H9 (cell line): ENCODE data around the gene HSPA9. TPM values are rescaled to one million over a fixed set of nuclear protein-coding genes. Genes with fewer than 3 reads are reported as not detected.
A peak's percentile ranks its signal among the peaks of the same experiment; 100 is the strongest.

ENCODE experiments used
- DNase-seq: peaks from one replicate; pipeline ENCODE4 v3.0.0-alpha.2; 2017
- H2AFZ ChIP-seq: one replicate; pipeline ENCODE4 v1.6.1; 2013; ENCODE audit warnings: mild to moderate bottlenecking, low read length, control low read depth, moderate library complexity
- H2AK5ac ChIP-seq: 2 replicates; pipeline ENCODE4 v1.6.1; 2013; ENCODE audit warnings: low read length, control low read depth, mixed read lengths; ENCODE audit not compliant: insufficient read length
- H2BK120ac ChIP-seq: one replicate; pipeline ENCODE4 v1.6.1; 2013; ENCODE audit warnings: low read depth, mild to moderate bottlenecking, low read length, control low read depth, inconsistent platforms; ENCODE audit not compliant: poor library complexity, severe bottlenecking
- H2BK12ac ChIP-seq: 2 replicates; pipeline ENCODE4 v1.6.1; 2013; ENCODE audit warnings: low read length, control low read depth, mixed read lengths, low read depth; ENCODE audit not compliant: insufficient read length
- H2BK15ac ChIP-seq: 2 replicates; pipeline ENCODE4 v1.6.1; 2013; ENCODE audit warnings: low read depth, low read length, control low read depth
- H2BK20ac ChIP-seq: one replicate; pipeline ENCODE4 v1.6.1; 2013; ENCODE audit warnings: low read depth, mild to moderate bottlenecking, low read length, control low read depth, inconsistent platforms; ENCODE audit not compliant: poor library complexity, severe bottlenecking
- H2BK5ac ChIP-seq: 2 replicates; pipeline ENCODE4 v1.6.1; 2013; ENCODE audit warnings: low read length, control low read depth, mixed read lengths; ENCODE audit not compliant: insufficient read length
- H3K14ac ChIP-seq: 2 replicates; pipeline ENCODE4 v1.6.1; 2013; ENCODE audit warnings: low read length, control low read depth; ENCODE audit not compliant: insufficient read depth
- H3K18ac ChIP-seq: 2 replicates; pipeline ENCODE4 v1.6.1; 2013; ENCODE audit warnings: low read depth, mild to moderate bottlenecking, mixed read lengths, low read length, control low read depth; ENCODE audit not compliant: insufficient read length
- H3K23ac ChIP-seq: 2 replicates; pipeline ENCODE4 v1.6.1; 2013; ENCODE audit warnings: low read length, control low read depth, mixed read lengths, low read depth; ENCODE audit not compliant: insufficient read length
- H3K23me2 ChIP-seq: 2 replicates; pipeline ENCODE4 v1.6.1; 2013; ENCODE audit warnings: low read depth, mild to moderate bottlenecking, mixed read lengths, low read length, control low read depth; ENCODE audit not compliant: insufficient read length, poor library complexity, severe bottlenecking
- H3K27ac ChIP-seq: 2 replicates; pipeline ENCODE4 v1.5.1; 2013; ENCODE audit warnings: low read length, control low read depth, mixed read lengths, low read depth; ENCODE audit not compliant: insufficient read length
- H3K27me3 ChIP-seq: 2 replicates; pipeline ENCODE4 v1.6.1; 2013; ENCODE audit warnings: low read length, control low read depth, inconsistent platforms; ENCODE audit not compliant: insufficient read depth
- H3K4ac ChIP-seq: 2 replicates; pipeline ENCODE4 v1.6.1; 2013; ENCODE audit warnings: low read depth, mild to moderate bottlenecking, control low read depth, inconsistent platforms, low read length, moderate library complexity
- H3K4me1 ChIP-seq: 2 replicates; pipeline ENCODE4 v1.6.1; 2013; ENCODE audit warnings: low read length, control low read depth, inconsistent platforms; ENCODE audit not compliant: insufficient read depth
- H3K4me2 ChIP-seq: 2 replicates; pipeline ENCODE4 v1.6.1; 2013; ENCODE audit warnings: low read length, control low read depth, mixed read lengths; ENCODE audit not compliant: insufficient read length, insufficient read depth
- H3K56ac ChIP-seq: 2 replicates; pipeline ENCODE4 v1.6.1; 2013; ENCODE audit warnings: low read depth, mild to moderate bottlenecking, mixed read lengths, low read length, control low read depth; ENCODE audit not compliant: insufficient read length
- H3K79me1 ChIP-seq: 2 replicates; pipeline ENCODE4 v1.6.1; 2013; ENCODE audit warnings: low read depth, mild to moderate bottlenecking, moderate library complexity, low read length, control low read depth, inconsistent platforms; ENCODE audit not compliant: insufficient read depth, poor library complexity, severe bottlenecking
- H3K79me2 ChIP-seq: 2 replicates; pipeline ENCODE4 v1.6.1; 2013; ENCODE audit warnings: low read length, control low read depth, inconsistent platforms; ENCODE audit not compliant: insufficient read depth
- H3K9ac ChIP-seq: 2 replicates; pipeline ENCODE4 v1.6.1; 2013; ENCODE audit warnings: low read length, control low read depth, mixed read lengths; ENCODE audit not compliant: insufficient read length; ENCODE audit errors: extremely low read depth
- H3K9me3 ChIP-seq: one replicate; pipeline ENCODE4 v1.6.1; 2013; ENCODE audit warnings: low read depth, low read length, inconsistent platforms; ENCODE audit not compliant: control insufficient read depth
- H3T11ph ChIP-seq: one replicate; pipeline ENCODE4 v1.6.1; 2013; ENCODE audit warnings: mild to moderate bottlenecking, low read length, control low read depth, inconsistent platforms
- H4K20me1 ChIP-seq: one replicate; pipeline ENCODE4 v1.6.1; 2013; ENCODE audit not compliant: control insufficient read depth, insufficient read length, insufficient read depth
- H4K5ac ChIP-seq: 2 replicates; pipeline ENCODE4 v1.6.1; 2013; ENCODE audit warnings: low read depth, mild to moderate bottlenecking, mixed read lengths, low read length, control low read depth; ENCODE audit not compliant: insufficient read length
- H4K8ac ChIP-seq: replicated peaks from 2 replicates; pipeline ENCODE4 v1.6.1; 2013; ENCODE audit warnings: low read length, control low read depth, mixed read lengths, low read depth; ENCODE audit not compliant: insufficient read length
- H4K91ac ChIP-seq: 2 replicates; pipeline ENCODE4 v1.6.1; 2013; ENCODE audit warnings: low read depth, mild to moderate bottlenecking, moderate library complexity, mixed read lengths, low read length, control low read depth; ENCODE audit not compliant: insufficient read length
- H3K27ac Mint-ChIP-seq, 3 experiments: 2 replicates in 2 of 3; 3 replicates in 1 of 3; pipeline ENCODE4 v1.8.0; 2020 to 2021; ENCODE audit warnings: mixed read lengths in 3 of 3, mild to moderate bottlenecking in 1 of 3, moderate library complexity in 1 of 3
- H3K27me3 Mint-ChIP-seq: 2 replicates; pipeline ENCODE4 v1.8.0; 2021; ENCODE audit warnings: low read depth, mild to moderate bottlenecking, moderate library complexity, mixed read lengths
- H3K36me3 Mint-ChIP-seq, 3 experiments: 2 replicates in 2 of 3; 3 replicates in 1 of 3; pipeline ENCODE4 v1.8.0; 2020 to 2021; ENCODE audit warnings: low read depth in 3 of 3, mixed read lengths in 3 of 3; ENCODE audit not compliant: insufficient read depth in 1 of 3
- H3K4me1 Mint-ChIP-seq, 2 experiments: 2 replicates each; pipeline ENCODE4 v1.8.0; 2020; ENCODE audit warnings: mixed read lengths in 2 of 2
- H3K4me3 Mint-ChIP-seq, 2 experiments: 2 replicates in 1 of 2; 3 replicates in 1 of 2; pipeline ENCODE4 v1.8.0; 2020 to 2021; ENCODE audit warnings: mild to moderate bottlenecking in 2 of 2, mixed read lengths in 2 of 2, moderate library complexity in 1 of 2
- H3K9me3 Mint-ChIP-seq, 2 experiments: 2 replicates in 1 of 2; 3 replicates in 1 of 2; pipeline ENCODE4 v1.8.0; 2020; ENCODE audit warnings: mild to moderate bottlenecking in 2 of 2, mixed read lengths in 2 of 2, moderate library complexity in 1 of 2
- CTCF ChIP-seq: fragments of 200-600 bp; sonication (generic); conservative IDR thresholded peaks from 3 replicates; pipeline ENCODE4 v1.8.0; 2021; ENCODE audit warnings: antibody characterized with exemption, mild to moderate bottlenecking
- WGBS: extraction: QIAGEN DNeasy Blood & Tissue Kit; methylation state at CpG from one replicate; pipeline ENCODE4 v1.1.7; 2013; ENCODE audit warnings: missing lambda C conversion rate, low lambda C conversion rate, mixed read lengths; ENCODE audit not compliant: insufficient read length; ENCODE audit errors: extremely low coverage; 5-methylcytosine and 5-hydroxymethylcytosine counted together
- total RNA-seq: library from RNA; stranded (reverse); gene quantifications from 2 replicates; pipeline ENCODE4 v1.2.1, GENCODE V29; 2021

The HSPA9 gene
- total RNA-seq, 1 experiment from 2014 or later = 397 TPM

DNA sequence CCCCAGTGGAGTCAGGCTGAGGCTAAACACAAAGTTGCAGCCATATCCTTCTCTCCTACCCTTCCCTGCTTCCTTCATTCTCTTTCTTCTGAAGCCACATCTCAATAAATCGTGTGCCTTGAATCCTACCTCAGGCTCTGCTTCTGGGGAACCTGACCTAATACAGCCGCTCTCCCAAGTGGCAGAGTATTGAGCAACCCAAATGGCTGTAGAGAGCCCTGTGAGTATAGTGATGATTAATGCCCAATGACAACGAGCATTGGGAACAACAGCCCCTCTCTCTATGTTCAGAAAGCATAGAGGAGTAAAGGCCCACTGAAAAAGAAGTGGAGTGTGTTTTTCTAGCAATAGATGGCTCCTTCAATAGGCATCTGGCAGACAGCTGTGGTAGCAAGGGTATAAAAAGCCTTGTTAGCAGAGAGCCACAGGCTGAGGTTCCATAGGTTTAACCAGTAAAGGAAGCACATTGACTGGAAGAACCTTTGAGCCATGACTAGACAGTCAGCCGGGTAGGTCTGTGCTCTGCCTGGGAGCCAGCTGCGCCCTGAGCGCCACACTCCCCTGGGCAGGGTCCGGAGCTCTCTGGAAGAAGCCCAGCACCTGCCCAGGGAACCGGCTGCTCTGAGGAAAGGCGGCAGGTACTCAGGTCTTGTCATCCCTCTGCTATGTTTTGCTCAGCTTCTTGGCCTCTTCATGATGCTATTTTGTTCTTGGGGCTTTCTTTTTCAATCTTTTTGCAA lies 22.6 kb upstream of the HSPA9 start:
- H3K14ac ChIP-seq = no peak overlapping the region
- no peak overlapping the region for H3K4ac ChIP-seq
- H2AK5ac ChIP-seq = no peak overlapping the region
- Mint-ChIP-seq H3K27me3 (peaks cover 2% of the 10 kb centered on the region; the same call in 1 of the 2 replicates), H3K27ac (peak overlapping the region in 1 of 3 experiments; percentile 67; a peak in 1 of 7 replicates), H3K9me3 (no peaks in the 10 kb centered on the region), H3K4me3 (no peak overlapping the region), H3K36me3 (no peaks in the 10 kb centered on the region), H3K4me1 (peaks cover 13 to 40% of the 10 kb centered on the region in 2 experiments)
- H2BK12ac ChIP-seq = no peak overlapping the region
- no peaks in the 10 kb centered on the region for H3K23me2 ChIP-seq
- H3K56ac ChIP-seq = no peak overlapping the region
- no peak overlapping the region for H2BK15ac ChIP-seq
- H4K91ac ChIP-seq = no peak overlapping the region
- no peaks in the 10 kb centered on the region for H3K79me2 ChIP-seq
- H3K18ac ChIP-seq = no peak overlapping the region
- no CpG with 5 or more reads among the region's 9 CpGs for WGBS
- H3K27me3 ChIP-seq = no peaks in the 10 kb centered on the region
- H2BK20ac ChIP-seq = no peak overlapping the region
- H3K9me3 ChIP-seq = no peaks in the 10 kb centered on the region
- no peak overlapping the region for H2AFZ ChIP-seq
- H3T11ph ChIP-seq = no peak overlapping the region
- no peak overlapping the region for H3K4me2 ChIP-seq
- H2BK5ac ChIP-seq = no peak overlapping the region
- no peaks in the 10 kb centered on the region for H4K20me1 ChIP-seq
- H3K4me1 ChIP-seq = no peaks in the 10 kb centered on the region; the same call in 1 of the 2 replicates
- H3K79me1 ChIP-seq = no peaks in the 10 kb centered on the region
- H3K9ac ChIP-seq = no peak overlapping the region
- H4K5ac ChIP-seq = no peak overlapping the region
- H3K23ac ChIP-seq = no peak overlapping the region
- H2BK120ac ChIP-seq = no peak overlapping the region
- no peak for DNase-seq
- no peak overlapping the region for H3K27ac ChIP-seq
- no peak for TF ChIP-seq CTCF
- H4K8ac ChIP-seq = no peak overlapping the region
